GM20000 (cell line): Measurements from ENCODE around the gene INPP5J.
"Not testable (repeated sequence)": the region's sequence is repeated elsewhere in the genome, so short reads cannot be mapped to it uniquely, and the experiment has no call there.

Experiments
- DNase-seq: peaks from one replicate; pipeline ENCODE4 v3.0.0; 2012; ENCODE audit warnings: low spot score
- TF ChIP-seq, protein P1 (sequence below): IDR thresholded peaks from 2 replicates; pipeline ENCODE4 v1.5.1; 2012; ENCODE audit warnings: mild to moderate bottlenecking, control low read depth; ENCODE audit errors: extremely low read depth, missing control alignments

INPP5J gene

DNA sequence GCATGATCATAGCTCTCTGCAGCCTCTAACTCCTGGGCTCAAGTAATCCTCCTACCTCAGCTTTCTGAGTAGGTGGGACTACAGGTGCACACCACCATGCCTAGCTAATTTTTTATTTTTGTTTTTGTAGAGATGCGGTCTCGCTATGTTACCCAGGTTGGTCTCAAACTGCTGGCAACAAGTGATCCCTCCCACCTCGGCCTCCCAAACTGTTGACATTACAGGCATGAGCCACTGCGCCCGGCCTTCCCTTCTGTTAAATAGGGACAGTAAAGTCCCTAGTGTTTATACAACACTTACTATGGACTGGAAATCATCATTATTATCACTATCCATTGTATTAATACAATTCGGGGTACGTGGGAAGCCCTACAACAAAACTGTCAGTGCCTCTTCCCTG, 28.0 kb upstream of the INPP5J start:
- no peak for DNase-seq
- TF ChIP-seq, protein P1, sequence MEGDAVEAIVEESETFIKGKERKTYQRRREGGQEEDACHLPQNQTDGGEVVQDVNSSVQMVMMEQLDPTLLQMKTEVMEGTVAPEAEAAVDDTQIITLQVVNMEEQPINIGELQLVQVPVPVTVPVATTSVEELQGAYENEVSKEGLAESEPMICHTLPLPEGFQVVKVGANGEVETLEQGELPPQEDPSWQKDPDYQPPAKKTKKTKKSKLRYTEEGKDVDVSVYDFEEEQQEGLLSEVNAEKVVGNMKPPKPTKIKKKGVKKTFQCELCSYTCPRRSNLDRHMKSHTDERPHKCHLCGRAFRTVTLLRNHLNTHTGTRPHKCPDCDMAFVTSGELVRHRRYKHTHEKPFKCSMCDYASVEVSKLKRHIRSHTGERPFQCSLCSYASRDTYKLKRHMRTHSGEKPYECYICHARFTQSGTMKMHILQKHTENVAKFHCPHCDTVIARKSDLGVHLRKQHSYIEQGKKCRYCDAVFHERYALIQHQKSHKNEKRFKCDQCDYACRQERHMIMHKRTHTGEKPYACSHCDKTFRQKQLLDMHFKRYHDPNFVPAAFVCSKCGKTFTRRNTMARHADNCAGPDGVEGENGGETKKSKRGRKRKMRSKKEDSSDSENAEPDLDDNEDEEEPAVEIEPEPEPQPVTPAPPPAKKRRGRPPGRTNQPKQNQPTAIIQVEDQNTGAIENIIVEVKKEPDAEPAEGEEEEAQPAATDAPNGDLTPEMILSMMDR, result no peak

DNA sequence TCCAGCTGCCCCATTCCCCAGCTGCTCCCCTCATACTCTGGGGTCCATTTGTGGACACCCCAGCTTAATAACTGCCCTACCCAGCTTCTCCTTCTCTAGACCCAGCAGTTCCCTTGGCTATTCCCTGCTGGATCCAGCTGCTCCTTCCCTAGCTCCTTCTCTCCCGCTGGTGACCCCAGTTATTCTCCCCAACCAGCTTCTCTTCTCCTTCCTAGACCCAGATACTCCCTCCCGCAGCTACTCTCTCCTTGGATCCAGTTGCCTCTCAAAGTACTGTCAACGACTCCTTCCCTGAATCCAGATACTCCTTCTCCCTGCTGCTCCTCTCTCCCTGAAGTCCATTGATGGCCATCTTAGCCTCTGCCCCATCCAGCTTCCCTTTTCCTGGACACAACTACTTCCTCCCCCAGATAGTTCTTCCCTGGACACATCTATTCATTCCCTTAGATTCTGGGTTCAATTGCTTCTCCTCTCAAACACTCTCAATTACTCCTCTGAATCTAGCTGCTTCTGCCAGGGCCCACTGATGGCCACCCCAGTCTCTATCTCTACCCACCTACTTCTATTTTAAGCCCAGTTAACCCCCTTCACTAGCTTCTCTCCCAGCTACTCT, 27.0 kb upstream of the INPP5J start:
- no peak for DNase-seq
- TF ChIP-seq, protein P1, result no peak

DNA sequence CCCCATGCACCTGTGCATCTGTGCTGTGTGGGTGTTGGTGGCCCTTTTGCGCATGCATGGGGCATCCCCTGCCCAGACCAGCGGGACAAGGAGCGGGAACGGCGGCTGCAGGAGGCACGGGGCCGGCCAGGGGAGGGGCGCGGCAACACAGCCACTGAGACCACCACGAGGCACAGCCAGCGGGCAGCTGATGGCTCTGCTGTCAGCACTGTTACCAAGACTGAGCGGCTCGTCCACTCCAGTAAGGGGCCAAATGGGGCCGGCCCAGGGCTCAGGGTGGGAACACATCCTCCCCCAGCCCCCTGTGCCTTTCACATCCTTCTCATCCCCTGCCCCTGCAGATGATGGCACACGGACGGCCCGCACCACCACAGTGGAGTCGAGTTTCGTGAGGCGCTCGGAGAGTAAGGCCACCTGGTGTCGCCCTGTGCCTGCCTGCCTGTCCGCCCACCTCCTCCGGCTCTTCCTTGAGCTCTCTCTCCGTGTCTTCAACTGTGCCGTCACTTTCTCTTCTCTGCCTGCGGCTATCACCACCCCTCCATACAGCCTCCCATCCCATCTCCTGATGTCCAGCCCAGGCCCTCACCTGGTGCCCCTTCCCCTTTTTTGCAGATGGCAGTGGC, 26.0 kb upstream of the INPP5J start:
- DNase-seq, result no peak
- TF ChIP-seq, protein P1, result no peak

DNA sequence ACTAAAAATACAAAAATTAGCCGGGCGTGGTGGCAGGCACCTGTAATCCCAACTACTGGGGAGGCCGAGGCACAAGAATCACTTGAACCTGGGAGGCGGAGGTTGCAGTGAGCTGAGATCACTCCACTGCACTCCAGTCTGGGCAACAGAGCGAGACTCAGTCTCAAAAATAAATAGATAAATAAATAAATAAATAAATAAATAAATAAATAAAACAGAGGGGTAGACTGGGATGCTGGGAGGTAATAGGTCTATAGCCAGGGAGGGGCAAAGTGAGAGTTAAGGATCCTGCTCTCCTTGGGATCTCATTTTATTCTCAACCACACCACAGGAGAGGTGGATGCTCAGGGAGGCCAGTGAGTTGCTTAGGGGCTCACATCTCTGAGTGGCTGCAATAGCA, 25.2 kb upstream of the INPP5J start:
- DNase-seq, result not testable (repeated sequence)

DNA sequence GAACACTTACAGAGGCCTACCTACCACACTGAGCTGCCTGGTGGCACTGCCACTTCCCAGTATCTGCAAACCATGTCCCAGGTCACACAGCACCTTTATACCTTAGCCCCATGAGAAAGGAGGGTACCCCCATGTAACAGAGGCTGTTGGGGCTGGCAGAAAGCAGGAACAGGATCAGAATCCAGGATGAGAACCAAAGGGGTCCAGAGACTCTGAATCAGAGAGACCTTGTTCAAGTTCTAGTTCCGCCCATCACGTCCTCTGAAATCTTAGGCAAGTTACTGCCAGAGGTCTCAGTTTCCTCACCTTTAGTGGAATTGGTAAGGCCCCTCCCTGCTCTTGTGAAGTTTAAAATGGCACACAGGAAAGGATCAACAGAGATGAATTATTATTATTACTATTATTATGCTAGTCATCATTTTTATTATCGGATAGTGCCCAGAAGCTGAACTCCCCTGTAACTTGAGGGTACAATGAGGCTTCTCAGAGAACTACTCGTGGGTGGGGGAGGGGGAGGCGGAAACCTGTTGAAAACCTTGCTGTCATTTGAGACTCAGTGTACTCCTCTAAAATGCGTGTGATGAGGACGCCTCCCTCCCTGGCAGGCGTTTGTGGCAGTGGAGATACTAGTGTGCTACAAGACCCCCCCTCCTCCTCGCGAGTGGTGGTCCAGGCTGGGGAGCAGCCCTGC, 24.7 kb upstream of the INPP5J start:
- no peak for DNase-seq
- TF ChIP-seq, protein P1, result no peak

- TF ChIP-seq, protein P1, result no peak
- no peak for DNase-seq
Observed at GRCh38 chr22:31098632-31099110, 24.1 kb upstream of the INPP5J start.

DNA sequence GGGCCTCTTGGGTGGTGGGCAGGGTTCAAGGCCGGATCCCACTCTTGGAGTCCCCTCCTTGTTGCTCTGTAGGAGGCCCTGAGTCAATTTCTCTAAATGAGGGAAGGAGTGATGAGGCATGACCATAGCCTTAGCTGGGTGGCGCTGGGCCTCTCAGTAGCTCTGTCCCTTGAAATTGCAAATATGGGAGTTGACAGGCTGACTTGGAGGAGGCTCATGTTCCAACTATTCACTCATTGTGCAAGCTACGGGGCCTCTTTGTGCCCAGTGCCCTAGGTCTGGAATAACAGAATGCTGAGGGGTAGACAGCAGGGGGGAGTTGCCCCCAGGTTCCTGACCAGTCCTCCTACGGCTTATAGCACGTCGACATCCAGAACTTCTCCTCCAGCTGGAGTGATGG, 23.4 kb upstream of the INPP5J start:
- TF ChIP-seq, protein P1, result no peak
- no peak for DNase-seq
